GM19468 (cell line): ENCODE data around the gene AFAP1L2.

Experiments
- ATAC-seq: cut with Tn5 transposase; IDR thresholded peaks from one replicate; pipeline ENCODE4 v1.9.1; 2021; ENCODE audit warnings: mild to moderate bottlenecking, moderate library complexity, moderate number of reproducible peaks; ENCODE audit not compliant: unreplicated experiment; ENCODE audit errors: extremely low read depth

AFAP1L2 gene

DNA sequence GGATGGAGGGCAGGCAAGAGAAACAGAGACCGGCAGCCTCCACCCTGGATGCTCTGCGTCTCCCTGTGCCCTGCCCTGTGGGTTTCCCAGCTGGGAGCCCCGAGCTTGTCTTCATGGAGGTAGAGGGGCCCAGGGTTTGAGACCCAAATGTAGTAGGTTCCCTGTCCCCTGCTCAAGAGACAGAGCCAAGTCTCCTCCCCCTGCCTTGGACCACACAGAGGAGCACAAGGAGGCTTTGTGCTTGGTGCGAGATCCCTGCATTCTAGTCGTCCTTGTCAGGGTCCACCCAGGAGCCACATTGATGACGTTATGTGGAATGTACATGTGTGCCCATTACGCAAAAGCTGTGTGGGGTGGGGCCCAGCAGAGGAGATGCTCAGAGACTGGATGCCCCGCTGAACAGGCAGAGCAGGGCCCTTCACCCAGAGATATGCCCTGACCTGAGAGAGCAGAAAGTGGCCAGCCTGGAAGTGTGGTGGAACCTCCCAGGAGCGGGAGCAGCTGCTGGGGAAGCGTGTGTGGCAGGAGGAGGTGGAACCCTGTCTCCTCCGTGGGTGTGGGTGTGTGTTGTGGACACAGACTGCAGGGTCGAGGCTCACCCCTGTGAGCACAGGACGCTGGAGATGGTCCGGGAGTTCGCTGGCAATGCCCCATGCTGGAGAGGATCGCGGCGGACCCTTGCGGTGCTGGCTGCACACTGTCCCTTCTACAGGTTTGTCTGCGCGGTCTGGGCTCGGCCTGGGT lies 126.0 kb downstream of the AFAP1L2 start:
- ATAC-seq = no peak

DNA sequence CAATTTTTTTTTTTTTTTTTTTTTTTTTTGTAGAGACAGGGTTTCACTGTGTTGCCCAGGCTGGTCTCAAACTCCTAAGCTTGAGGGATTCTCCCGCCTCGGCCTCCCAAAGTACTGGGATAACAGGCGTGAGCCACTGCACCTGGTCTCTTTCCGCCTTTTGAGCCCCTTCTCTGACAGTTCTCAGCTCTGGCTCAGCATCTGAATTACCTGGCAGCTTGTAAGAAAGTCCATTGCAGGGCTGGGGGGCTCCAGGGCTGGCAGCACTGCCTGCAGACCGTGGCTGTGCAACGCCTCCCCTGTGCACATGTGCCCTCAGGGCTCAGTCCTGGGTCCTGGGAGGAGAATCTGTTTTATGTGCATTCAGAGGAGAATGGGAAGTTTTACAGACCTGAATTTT lies 127.6 kb downstream of the AFAP1L2 start:
- ATAC-seq = no peak

- ATAC-seq = no peak
Measured at GRCh38 chr10:114276066-114276465, 128.2 kb downstream of the AFAP1L2 start.

DNA sequence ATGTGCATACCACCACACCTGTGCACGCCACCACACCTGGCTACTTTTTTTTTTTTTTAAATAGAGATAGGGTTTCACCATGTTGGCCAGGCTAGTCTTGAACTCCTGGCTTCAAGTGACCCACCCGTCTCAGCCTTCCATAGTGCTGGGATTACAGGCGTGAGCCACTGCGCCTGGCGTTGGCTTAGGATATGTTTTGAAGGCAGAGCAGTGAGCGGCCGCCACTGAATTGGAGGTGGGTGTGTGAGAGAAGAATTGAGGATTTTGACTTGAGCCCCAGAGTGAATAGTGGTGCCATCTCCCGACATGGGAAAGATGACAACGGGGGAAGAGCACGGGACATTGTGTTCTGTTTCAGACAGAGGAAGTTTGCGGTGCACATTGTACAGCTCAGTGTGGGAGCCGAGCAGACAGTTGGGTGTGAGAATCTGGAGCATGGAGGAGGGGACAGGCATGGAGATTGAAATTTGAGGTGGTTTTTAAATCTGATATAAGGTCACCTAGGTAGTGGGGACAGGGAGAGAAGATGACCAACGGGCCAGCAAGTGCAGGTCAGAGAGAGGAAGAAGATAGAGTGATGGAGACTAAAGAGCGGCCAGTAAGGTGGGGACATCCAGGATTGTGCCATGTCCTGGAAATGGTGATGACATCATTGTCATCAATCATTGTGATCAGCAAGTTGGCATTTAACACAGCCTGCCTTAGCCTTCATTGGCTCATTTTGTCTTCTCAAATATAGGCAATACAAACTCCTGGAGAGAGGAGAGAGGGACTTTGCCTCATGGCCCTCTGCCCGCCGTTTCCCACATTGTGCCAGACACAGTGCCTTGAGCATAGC lies 129.5 kb downstream of the AFAP1L2 start:
- ATAC-seq = no peak

DNA sequence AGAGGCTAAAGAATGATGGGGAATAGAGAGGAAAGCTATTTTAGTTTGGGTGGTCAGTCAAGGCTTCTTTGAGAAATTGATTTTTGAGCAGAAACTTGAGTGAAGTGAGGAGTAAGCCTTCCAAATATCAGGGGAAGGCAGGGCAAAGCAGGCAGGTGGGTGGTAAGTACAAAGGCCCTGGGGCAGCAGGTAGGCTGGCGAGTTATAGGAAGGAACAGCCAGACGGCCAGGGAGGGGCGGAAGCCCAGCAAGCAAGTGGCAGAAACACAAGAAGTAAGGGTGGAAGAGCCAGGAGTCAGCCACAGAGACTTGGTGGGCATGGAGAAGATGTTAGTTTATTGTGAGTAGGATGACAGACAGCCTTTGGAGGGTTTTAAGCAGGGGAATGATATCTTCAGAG lies 130.4 kb downstream of the AFAP1L2 start:
- no peak for ATAC-seq

DNA sequence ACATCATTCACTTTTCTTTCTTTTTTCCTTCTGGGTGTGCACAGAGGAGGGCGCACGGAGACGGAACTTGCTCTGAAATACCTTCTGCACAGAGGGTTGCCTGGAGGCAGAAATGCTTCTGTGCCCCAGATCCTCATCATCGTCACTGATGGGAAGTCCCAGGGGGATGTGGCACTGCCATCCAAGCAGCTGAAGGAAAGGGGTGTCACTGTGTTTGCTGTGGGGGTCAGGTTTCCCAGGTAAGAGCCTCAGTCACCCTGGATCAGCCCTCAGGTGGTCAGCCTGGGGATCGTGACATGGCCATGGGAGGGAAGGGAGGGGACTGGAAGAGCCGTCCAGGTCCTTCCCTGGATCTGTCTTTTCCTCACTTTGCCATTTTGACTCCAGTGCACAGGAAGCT lies 131.6 kb downstream of the AFAP1L2 start:
- no peak for ATAC-seq

DNA sequence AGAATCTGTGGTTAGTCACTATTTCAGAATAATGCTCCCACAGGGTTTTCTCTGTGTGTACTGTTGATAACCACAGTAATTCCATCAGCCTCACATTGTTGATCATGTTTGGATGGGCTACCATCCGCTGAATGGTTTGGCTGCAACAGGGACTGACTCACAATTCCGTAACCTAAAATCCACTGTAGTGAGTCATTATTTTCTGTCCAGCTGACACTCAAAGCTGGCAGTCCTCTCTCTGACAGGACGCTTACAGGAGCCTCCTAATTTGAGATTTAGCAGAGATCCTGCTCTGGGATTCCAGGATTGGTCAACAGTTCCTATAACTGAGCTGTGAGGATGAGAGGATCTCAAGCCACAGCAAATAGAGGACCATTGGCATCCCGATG lies 132.5 kb downstream of the AFAP1L2 start:
- ATAC-seq = no peak

DNA sequence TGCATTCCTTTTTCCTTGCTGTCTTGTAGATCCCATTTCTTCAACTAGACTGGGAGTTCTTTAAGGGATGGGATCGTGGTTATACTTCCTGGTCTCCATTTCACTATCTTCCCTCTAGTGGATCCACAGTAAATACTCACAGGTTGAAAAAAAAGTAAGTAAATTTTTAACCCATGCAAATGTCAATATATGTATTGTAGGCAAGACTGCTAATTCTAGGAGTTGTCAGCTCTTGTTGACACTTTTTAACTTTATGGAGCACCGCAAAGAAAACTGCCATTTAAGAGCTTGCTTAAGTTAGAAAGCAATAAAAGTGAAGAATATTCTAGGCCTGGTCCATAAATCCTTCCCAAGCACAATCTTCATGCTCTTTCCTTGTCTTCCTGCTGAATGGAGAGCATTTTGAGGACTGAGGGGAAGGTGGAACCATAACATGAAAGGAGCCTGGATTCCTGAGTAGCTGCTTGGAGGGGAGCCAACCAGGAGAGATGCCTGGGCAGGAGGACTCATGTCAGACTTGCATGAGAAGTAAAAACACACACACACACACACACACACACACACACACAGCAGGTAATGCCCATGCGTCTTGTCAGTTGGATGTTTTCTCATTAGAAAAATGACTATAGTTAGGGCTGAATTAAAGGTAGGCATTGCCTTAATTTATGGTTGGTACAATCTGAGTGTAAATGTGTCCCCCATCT lies 133.1 kb downstream of the AFAP1L2 start:
- no peak for ATAC-seq

DNA sequence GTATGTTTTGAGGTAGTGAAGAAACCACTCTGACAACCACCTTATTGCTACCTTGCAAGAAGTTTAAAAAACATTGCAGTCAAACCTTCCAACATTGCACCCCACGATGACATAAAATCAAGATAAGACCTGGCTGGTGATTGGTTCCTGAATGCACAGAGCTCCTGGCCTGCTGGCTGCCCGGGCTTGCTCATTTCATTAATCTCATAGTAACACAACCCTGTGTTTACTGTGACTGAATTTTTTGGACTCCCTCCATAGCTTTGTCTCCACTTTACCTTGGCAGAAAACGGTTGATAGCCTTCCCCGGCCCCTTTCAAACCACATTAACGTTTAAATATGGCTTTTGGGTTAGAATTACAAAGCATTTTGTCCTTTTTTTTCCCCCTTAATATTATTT lies 137.8 kb downstream of the AFAP1L2 start:
- ATAC-seq = no peak

DNA sequence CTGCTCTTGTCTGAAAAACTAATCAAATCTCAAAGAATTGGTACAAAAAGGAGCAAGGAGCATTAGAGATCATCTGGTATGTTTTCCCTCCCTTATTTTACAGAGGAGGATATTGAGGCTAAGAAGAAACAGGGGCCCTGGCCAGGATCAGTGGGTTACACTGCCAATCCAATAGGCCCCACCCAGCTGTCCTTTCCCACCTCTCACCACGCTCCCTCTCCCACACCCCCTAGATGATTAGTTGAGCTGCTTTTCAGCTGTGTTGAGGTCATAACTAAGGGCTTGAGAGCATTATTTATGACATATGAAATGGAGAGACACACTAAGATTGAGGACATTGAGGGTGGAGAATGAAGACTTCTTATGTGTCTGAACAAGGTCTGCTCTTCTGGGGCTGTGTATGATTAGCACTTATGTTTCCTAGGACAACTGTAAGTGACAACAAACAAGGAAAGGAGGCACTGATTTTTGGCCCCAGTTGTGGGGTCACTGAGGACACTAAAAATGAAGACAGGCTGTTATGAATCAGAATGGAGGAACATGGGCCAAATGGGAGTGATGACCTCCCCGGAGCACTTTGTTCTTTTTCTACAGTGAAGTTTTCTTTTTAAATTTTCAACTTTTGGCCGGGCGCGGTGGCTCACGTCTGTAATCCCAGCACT lies 138.8 kb downstream of the AFAP1L2 start:
- ATAC-seq = no peak

- ATAC-seq = no peak
Measured at GRCh38 chr10:114262496-114262895, 141.8 kb downstream of the AFAP1L2 start.

DNA sequence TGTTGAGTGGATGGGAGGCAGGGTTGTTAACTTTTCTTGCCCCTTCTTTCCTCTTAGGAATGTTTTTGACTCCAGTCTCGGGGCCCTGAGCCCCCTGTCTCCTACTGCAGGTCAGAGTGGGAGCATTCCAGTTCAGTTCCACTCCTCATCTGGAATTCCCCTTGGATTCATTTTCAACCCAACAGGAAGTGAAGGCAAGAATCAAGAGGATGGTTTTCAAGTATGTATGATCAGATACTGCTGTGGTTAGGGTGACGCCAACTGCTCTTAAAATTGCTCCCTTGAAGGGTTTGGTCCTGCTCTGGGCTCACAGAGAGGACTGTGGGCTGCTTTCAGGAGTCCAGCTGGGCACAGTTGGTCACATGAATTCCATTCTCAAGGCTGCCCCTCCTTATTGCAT lies 143.2 kb downstream of the AFAP1L2 start:
- no peak for ATAC-seq

DNA sequence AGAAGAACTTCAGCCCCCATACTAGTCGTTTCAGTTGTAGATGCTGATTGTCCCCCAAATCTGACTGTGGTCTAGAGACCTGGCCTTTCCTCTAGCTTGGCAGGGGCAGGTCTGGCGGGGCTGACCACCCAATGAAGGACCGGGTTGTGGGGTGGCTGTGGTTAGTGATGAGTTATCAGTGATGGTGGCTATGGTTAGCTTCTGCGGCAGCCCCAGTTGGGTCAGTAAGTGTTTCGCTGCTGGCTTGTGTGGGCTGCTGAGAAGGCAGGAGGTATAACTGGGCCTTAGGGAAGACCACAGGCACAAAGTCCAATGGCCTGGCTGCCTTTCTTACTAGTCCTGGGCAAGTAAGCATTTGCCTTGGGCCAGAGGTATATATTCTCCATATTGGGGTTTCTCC lies 143.9 kb downstream of the AFAP1L2 start:
- ATAC-seq = no peak

GRCh38 chr10:114259824-114260223 lies 144.5 kb downstream of the AFAP1L2 start:
- ATAC-seq = no peak

DNA sequence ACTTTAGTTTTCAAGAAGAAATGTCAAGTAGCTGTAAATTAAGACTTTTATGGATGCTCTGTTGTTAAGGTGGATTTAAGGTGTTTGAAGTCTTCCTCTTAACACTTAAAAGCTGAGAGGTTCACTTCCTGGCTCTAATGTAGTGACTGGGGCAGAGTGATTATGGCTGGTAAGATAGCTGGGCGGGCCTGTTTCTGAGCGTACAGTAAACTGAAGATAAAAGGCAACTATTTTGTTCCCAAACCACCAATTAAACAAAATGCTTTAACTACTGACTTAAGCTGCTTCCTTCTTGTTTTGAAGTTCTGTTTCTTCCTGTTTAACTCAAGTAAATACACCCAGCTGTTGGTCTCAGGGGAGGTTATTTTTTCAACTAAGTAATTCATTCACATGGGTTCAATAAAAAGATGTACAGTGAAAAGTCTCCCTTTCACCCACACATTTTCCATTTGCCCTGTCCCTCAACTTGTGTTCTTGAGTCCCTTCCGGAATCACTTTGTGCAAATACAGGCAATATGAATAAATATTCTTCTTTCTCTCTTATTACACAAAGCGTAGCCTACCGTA lies 145.9 kb downstream of the AFAP1L2 start:
- no peak for ATAC-seq

- no peak for ATAC-seq
Measured at GRCh38 chr10:114257498-114257897, 146.8 kb downstream of the AFAP1L2 start.

DNA sequence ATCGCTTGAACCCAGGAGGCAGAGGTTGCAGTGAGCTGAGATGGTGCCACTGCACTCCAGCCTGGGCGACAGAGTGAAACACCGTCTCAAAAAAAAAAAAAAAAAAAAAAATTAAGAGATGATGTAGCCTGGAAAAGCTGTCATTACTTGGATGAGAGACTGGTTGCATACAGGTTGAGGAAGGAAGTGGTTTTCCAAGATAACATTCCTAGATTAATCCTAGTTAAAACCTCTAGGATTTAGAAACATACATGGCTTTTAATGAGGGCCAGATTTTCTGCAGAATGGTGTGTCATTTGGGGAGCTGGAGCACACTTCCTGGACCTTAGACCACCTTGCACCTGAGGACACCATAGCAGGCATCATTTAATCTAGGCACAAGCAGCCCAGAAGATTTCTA lies 147.5 kb downstream of the AFAP1L2 start:
- ATAC-seq = no peak

DNA sequence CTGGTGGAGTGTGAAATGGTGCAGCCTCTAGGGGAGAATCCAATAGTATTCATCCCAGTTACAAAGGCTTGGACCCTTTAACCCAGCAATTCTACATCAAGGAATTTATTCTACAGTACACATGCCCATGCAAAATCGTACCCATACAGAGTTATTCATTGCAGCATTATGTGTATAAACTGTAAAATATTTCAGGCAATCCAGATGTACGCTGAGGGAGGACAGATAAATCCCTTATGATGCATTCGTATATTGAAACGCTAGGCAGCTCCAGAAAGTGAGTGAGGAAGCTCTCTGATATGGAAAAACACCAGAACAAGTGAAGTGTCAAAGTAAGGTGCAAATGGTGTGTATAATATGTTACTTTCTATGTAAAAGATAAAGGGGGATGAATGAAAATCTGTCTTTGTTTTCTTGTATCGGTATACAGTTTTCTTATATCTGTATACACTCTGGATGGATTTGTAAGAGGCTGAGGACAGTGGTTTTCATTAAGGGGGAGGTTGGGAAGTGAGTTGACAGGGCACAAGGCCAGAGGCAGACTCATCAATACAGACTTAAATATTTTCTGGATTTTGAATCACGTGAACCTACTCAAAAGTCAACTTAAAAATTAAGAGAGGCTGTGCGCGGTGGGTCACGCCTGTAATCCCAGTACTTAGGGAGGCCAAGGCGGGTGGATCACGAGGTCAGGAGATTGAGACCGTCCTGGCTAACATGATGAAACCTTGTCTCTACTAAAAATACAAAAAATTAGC lies 148.1 kb downstream of the AFAP1L2 start:
- ATAC-seq = no peak

- ATAC-seq = no peak
Measured at GRCh38 chr10:114255227-114255626, 149.1 kb downstream of the AFAP1L2 start.

DNA sequence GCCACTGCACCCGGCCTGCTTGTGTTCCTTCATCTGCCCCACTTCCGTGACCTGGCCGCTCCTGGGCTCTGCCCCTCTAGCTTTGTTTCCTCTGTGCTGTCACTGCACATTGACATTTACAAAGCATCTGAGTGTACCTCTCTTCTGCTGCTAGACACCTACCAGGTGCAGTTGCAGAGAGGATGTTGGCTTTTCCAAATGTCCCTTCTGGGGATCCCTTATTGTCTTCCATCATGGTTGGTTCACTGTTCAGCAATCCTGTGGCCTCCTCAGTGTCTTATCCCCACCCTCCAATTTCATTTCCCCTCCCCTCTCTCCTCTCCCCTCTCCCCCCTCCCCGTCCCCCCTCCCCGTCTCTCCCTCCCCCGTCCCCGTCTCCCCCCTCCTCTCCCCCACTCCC lies 151.4 kb downstream of the AFAP1L2 start:
- ATAC-seq = no peak
